22Rv1 (cell line): Measurements from ENCODE around the gene KRTAP10-1.

Source experiments
- CTCF ChIP-seq: fragments of 450-650 bp; IDR thresholded peaks from 2 replicates; pipeline ENCODE4 v1.5.1; 2017; ENCODE audit warnings: mild to moderate bottlenecking
- ZFX ChIP-seq: fragments of 450-650 bp; IDR thresholded peaks from 2 replicates; pipeline ENCODE4 v1.6.1; 2017; ENCODE audit warnings: antibody characterized with exemption, borderline replicate concordance

- TF ChIP-seq CTCF (no peak), ZFX (no peak)
These were observed 33.4 kb downstream of the KRTAP10-1 start for GRCh38 chr21:44506279-44507255.
